ENCODE data around the gene PDE2A. TPM values are rescaled to one million over a fixed set of nuclear protein-coding genes. Genes with fewer than 3 reads are reported as not detected.

Gene PDE2A
- total RNA-seq (10 to 100 TPM; 15.2 to 20.6 TPM), polyA plus RNA-seq (ENCODE audit: insufficient read depth, low read depth, low replicate concordance) (14.1 TPM)
- long read RNA-seq, donor 1 = 0 reads
- long read RNA-seq, donor 2, partial matches to known transcripts = 0 of 1 reads
- long read RNA-seq, donor 2, other reads (novel, unspliced or antisense) = 0 of 1 reads

GRCh38 chr11:72673943-72674828 lies at the start of gene PDE2A:
Gene PDE2A (minus strand): TSS chr11:72674422. CDS start chr11:72674207, 215 bp downstream.
- Histone ChIP-seq H3K9me3 (no peaks in the 10 kb centered on the region), H3K4me3 (no peak within 1 kb of the TSS), H3K27ac (no peak within 1 kb of the TSS), H3K4me1 (peaks cover 3% of the 10 kb centered on the region), H3K27me3 (no peaks in the 10 kb centered on the region), H3K36me3 (ENCODE audit: low read depth, missing control alignments) (no peaks in the 10 kb centered on the region)
- no peak for DNase-seq
- intact Hi-C loops (cut with DNase I; ENCODE audit: low total_unique reads) = no loop called here
- 28 to 34% methylated on average over 10 to 21 of the region's 21 CpGs for WGBS, 2 donors
- TF ChIP-seq CTCF (IDR thresholded peaks at IDR 0.05) (no peak), POLR2A (IDR thresholded peaks at IDR 0.05) (no peak)

- no peaks in the 10 kb centered on the region for H3K9me3 ChIP-seq
- TF ChIP-seq CTCF (IDR thresholded peaks at IDR 0.05) (no peak), POLR2A (IDR thresholded peaks at IDR 0.05) (no peak)
- H3K27ac ChIP-seq = no peak overlapping the region
- 85 to 87% methylated on average over 8 to 9 of the region's 9 CpGs for WGBS, 2 donors
- intact Hi-C loops (cut with DNase I; ENCODE audit: low total_unique reads) = no loop called here
- H3K4me3 ChIP-seq = no peak overlapping the region
- no peaks in the 10 kb centered on the region for H3K27me3 ChIP-seq
- DNase-seq = no peak
- no peaks in the 10 kb centered on the region for H3K36me3 ChIP-seq (ENCODE audit: low read depth, missing control alignments)
- H3K4me1 ChIP-seq = peaks cover 21% of the 10 kb centered on the region
Measured at GRCh38 chr11:72723508-72723907, 49.3 kb upstream of the PDE2A start.

- DNase-seq = peak; percentile 92
- whole genome bisulfite sequencing, 2 donors = 9 to 21% methylated on average over 8 to 10 of the region's 10 CpGs
- Histone ChIP-seq H3K4me3 (peak overlapping the region; percentile 46 to 68), H3K27ac (peak overlapping the region; percentile 87 to 89), H3K4me1 (peaks cover 21% of the 10 kb centered on the region), H3K27me3 (no peaks in the 10 kb centered on the region), H3K9me3 (no peaks in the 10 kb centered on the region), H3K36me3 (ENCODE audit: low read depth, missing control alignments) (no peaks in the 10 kb centered on the region)
- intact Hi-C loops (cut with DNase I; ENCODE audit: low total_unique reads) = no loop called here
- TF ChIP-seq POLR2A (IDR thresholded peaks at IDR 0.05) (peak; percentile 24), CTCF (IDR thresholded peaks at IDR 0.05) (no peak)
Measured at GRCh38 chr11:72722050-72722748, 48.0 kb upstream of the PDE2A start.

GRCh38 chr11:72721689-72722049 lies 47.4 kb upstream of the PDE2A start:
- TF ChIP-seq CTCF (IDR thresholded peaks at IDR 0.05) (no peak), POLR2A (IDR thresholded peaks at IDR 0.05) (no peak)

More at GRCh38 chr11:72721689-72722049, 47.4 kb upstream of the PDE2A start:
- Histone ChIP-seq H3K9me3 (no peaks in the 10 kb centered on the region), H3K4me1 (peaks cover 21% of the 10 kb centered on the region), H3K27ac (peak overlapping the region; percentile 87 to 89), H3K4me3 (peak overlapping the region; percentile 46 to 68), H3K27me3 (no peaks in the 10 kb centered on the region), H3K36me3 (ENCODE audit: low read depth, missing control alignments) (no peaks in the 10 kb centered on the region)
- DNase-seq = peak; percentile 50
- 21 to 28% methylated on average over 6 to 13 of the region's 13 CpGs for WGBS, 2 donors
- intact Hi-C loops (cut with DNase I; ENCODE audit: low total_unique reads) = no loop called here
